ENCODE measurements around the gene ADAMTS17. TPM values are rescaled to one million over a fixed set of nuclear protein-coding genes. Genes with fewer than 3 reads are reported as not detected.
"Not testable (repeated sequence)": the region's sequence is repeated elsewhere in the genome, so short reads cannot be mapped to it uniquely, and the experiment has no call there.

Gene ADAMTS17
- polyA plus RNA-seq, 2 of the 4 experiments (the other 2 are of a cell fraction) = 0.05 TPM; not detected in 1

- no peak for TF ChIP-seq CHD2 (IDR thresholded peaks at IDR 0.05; ENCODE audit: low read length, partially characterized antibody)
- no peak for TF ChIP-seq SREBF2 (IDR thresholded peaks at IDR 0.05)
- TF ChIP-seq SMC3 (IDR thresholded peaks at IDR 0.05) = peak; percentile 54
- no peak for TF ChIP-seq HOXB13 (CRISPR knock-in tag; IDR thresholded peaks at IDR 0.05; ENCODE audit: low read depth)
- TF ChIP-seq JUN (IDR thresholded peaks at IDR 0.05) = no peak
- TF ChIP-seq MYC (IDR thresholded peaks at IDR 0.05; ENCODE audit: borderline replicate concordance, low read length) = no peak
- TF ChIP-seq NPAS2 (CRISPR knock-in tag; IDR thresholded peaks at IDR 0.05; ENCODE audit: borderline replicate concordance) = no peak
- TF ChIP-seq RAD21 (conservative IDR thresholded peaks at IDR 0.05 in 1 of 2, IDR thresholded peaks at IDR 0.05 in 1 of 2) = peak; percentile 59 to 74
- no peak for TF ChIP-seq EHF (CRISPR knock-in tag; IDR thresholded peaks at IDR 0.05)
- TF ChIP-seq MAZ (IDR thresholded peaks at IDR 0.05; ENCODE audit: borderline replicate concordance, low read depth, low read length) = 0 out of 2 replicates have a peak, but pooled peaks have one; percentile 60
- TF ChIP-seq EP300 (IDR thresholded peaks at IDR 0.05) = no peak
- no peak for TF ChIP-seq TFCP2L1 (CRISPR knock-in tag; IDR thresholded peaks at IDR 0.05)
- no peak for TF ChIP-seq USF2 (IDR thresholded peaks at IDR 0.05)
- TF ChIP-seq CTCF (IDR thresholded peaks at IDR 0.05) = peak; percentile 64
- FAIRE-seq = no peak
- ChIA-PET POLR2A (no interaction called here), CTCF (interaction anchor here (0.6 to 3.6 kb wide), 20 partner anchors 10 to 644 kb away, joined by 3 to 25 read pairs (median 4); partner anchors contain the start of gene ADAMTS17)
- 8% methylated on average over 36 of the region's 38 CpGs for WGBS (ENCODE audit: missing lambda C conversion rate)
- Histone ChIP-seq H3K4me2 (peak overlapping the region; percentile 83), H3K9me3 (no peaks in the 10 kb centered on the region), H3K27ac (peak overlapping the region; percentile 47 to 82; a peak in 5 of 6 replicates), H3K4me3 (peak overlapping the region; percentile 45), H3K4me1 (peaks cover 6% of the 10 kb centered on the region; the same call in 2 of the 3 replicates)
- ATAC-seq = peak; percentile 91 to 96
- peak; percentile 69 to 79 for DNase-seq (ENCODE audit: low read depth in 1 of 2, low spot score in 1 of 2)
These were observed 413.3 kb downstream of the ADAMTS17 start for GRCh38 chr15:99928429-99928981.

- ATAC-seq; DNase-seq (ENCODE audit: low read depth in 1 of 2, low spot score in 1 of 2); H3K9me3 ChIP-seq; H3K27ac ChIP-seq; FAIRE-seq; H3K4me1 ChIP-seq; POLR2A ChIA-PET: not testable (repeated sequence)
- Histone ChIP-seq H3K4me3 (peak overlapping the region; percentile 38), H3K4me2 (peak overlapping the region; percentile 68)
- CTCF ChIA-PET = interaction anchor here (1.3 to 3.3 kb wide), 3 partner anchors 206 to 654 kb away, joined by 5 to 18 read pairs (median 6); no protein-coding TSS in a partner anchor
- WGBS (ENCODE audit: missing lambda C conversion rate) = no CpG with 5 or more reads among the region's 48 CpGs
These were observed 415.2 kb downstream of the ADAMTS17 start for GRCh38 chr15:99926532-99926931.

GRCh38 chr15:99925661-99926461 is 415.9 kb downstream of the ADAMTS17 start:
- DNase-seq (ENCODE audit: low read depth in 1 of 2, low spot score in 1 of 2) = peak; percentile 24 to 63

More at GRCh38 chr15:99925661-99926461, 415.9 kb downstream of the ADAMTS17 start:
- Histone ChIP-seq H3K4me1 (peaks cover 6% of the 10 kb centered on the region; the same call in 2 of the 3 replicates), H3K27ac (peak overlapping the region in 1 of 2 experiments; percentile 14; a peak in 1 of 6 replicates), H3K4me3 (peak overlapping the region; percentile 38), H3K9me3 (no peaks in the 10 kb centered on the region), H3K4me2 (peak overlapping the region; percentile 68)
- ATAC-seq = peak; percentile 74 to 75
- ChIA-PET CTCF (interaction anchor here (0.5 to 3.3 kb wide), 8 partner anchors 16 to 1084 kb away, joined by 3 to 18 read pairs (median 4); no protein-coding TSS in a partner anchor), POLR2A (no interaction called here)
- FAIRE-seq = no peak
- TF ChIP-seq EP300 (IDR thresholded peaks at IDR 0.05) (no peak), MAX (IDR thresholded peaks at IDR 0.05) (0 out of 2 replicates have a peak, but pooled peaks have one; percentile 31)
- WGBS (ENCODE audit: missing lambda C conversion rate) = 58% methylated on average over 9 of the region's 33 CpGs

Measured in A549 (cell line).